HG02884 (cell line): ENCODE data around the gene GABBR2.
"Not testable (repeated sequence)": the region's sequence is repeated elsewhere in the genome, so short reads cannot be mapped to it uniquely, and the experiment has no call there.

Experiments used
- ATAC-seq: cut with Tn5 transposase; IDR thresholded peaks from one replicate; pipeline ENCODE4 v1.9.1; 2021; ENCODE audit warnings: mild to moderate bottlenecking, moderate library complexity; ENCODE audit not compliant: unreplicated experiment

GABBR2 gene

GRCh38 chr9:98518556-98518955 is 190.2 kb downstream of the GABBR2 start:
- ATAC-seq: no peak

- ATAC-seq: no peak
Measured at GRCh38 chr9:98517761-98518160, 191.0 kb downstream of the GABBR2 start.

GRCh38 chr9:98516897-98517503 is 191.7 kb downstream of the GABBR2 start:
- ATAC-seq: no peak

GRCh38 chr9:98516205-98516896 is 192.4 kb downstream of the GABBR2 start:
- no peak for ATAC-seq

- no peak for ATAC-seq
Measured at GRCh38 chr9:98515506-98516204, 193.1 kb downstream of the GABBR2 start.

GRCh38 chr9:98514841-98515240 is 193.9 kb downstream of the GABBR2 start:
- no peak for ATAC-seq

- not testable (repeated sequence) for ATAC-seq
Measured at GRCh38 chr9:98508217-98508919, 200.4 kb downstream of the GABBR2 start.

- no peak for ATAC-seq
Measured at GRCh38 chr9:98506422-98507054, 202.2 kb downstream of the GABBR2 start.

GRCh38 chr9:98504298-98505282 is 204.1 kb downstream of the GABBR2 start:
- no peak for ATAC-seq

- ATAC-seq: no peak
Measured at GRCh38 chr9:98503867-98504266, 204.9 kb downstream of the GABBR2 start.

- ATAC-seq: no peak
Measured at GRCh38 chr9:98502976-98503325, 205.8 kb downstream of the GABBR2 start.

GRCh38 chr9:98502311-98502975 is 206.3 kb downstream of the GABBR2 start:
- ATAC-seq: no peak

- no peak for ATAC-seq
Measured at GRCh38 chr9:98501819-98502218, 206.9 kb downstream of the GABBR2 start.

- ATAC-seq: not testable (repeated sequence)
Measured at GRCh38 chr9:98501259-98501658, 207.5 kb downstream of the GABBR2 start.

GRCh38 chr9:98500337-98500919 is 208.3 kb downstream of the GABBR2 start:
- no peak for ATAC-seq

GRCh38 chr9:98495530-98495929 is 213.2 kb downstream of the GABBR2 start:
- ATAC-seq: no peak

GRCh38 chr9:98494852-98495251 is 213.9 kb downstream of the GABBR2 start:
- ATAC-seq: no peak

- ATAC-seq: no peak
Measured at GRCh38 chr9:98491828-98492227, 216.9 kb downstream of the GABBR2 start.

- ATAC-seq: no peak
Measured at GRCh38 chr9:98491231-98491651, 217.5 kb downstream of the GABBR2 start.
